ENCODE data around the gene SLAMF1.
"Not testable (repeated sequence)": the region's sequence is repeated elsewhere in the genome, so short reads cannot be mapped to it uniquely, and the experiment has no call there.

The SLAMF1 gene

DNA sequence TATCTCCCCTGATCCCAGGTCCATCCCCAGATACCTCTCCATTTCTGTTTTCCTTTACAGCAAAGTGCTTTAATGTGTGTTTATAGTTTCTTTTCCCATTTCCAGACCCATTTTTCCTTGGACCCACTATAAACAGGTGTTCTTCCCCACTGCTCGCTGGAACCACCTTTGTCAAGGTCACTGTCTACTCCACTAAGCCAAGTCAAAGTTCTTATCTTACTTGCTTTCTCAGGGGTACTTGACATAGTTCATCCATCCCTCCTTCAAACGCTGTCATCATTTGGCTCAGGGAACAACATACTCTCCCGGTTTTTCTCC is 8.3 kb downstream of the SLAMF1 start:
- DNase-seq = no peak

- DNase-seq = no peak
Measured at GRCh38 chr1:160637821-160638539, 8.9 kb downstream of the SLAMF1 start.

- DNase-seq = no peak
Measured at GRCh38 chr1:160637065-160637464, 9.8 kb downstream of the SLAMF1 start.

GRCh38 chr1:160636547-160636946 is 10.3 kb downstream of the SLAMF1 start:
- no peak for DNase-seq

- DNase-seq = no peak
Measured at GRCh38 chr1:160636076-160636475, 10.8 kb downstream of the SLAMF1 start.

- DNase-seq = no peak
Measured at GRCh38 chr1:160634543-160635491, 12.0 kb downstream of the SLAMF1 start.

- no peak for DNase-seq
Measured at GRCh38 chr1:160633330-160633903, 13.4 kb downstream of the SLAMF1 start.

DNA sequence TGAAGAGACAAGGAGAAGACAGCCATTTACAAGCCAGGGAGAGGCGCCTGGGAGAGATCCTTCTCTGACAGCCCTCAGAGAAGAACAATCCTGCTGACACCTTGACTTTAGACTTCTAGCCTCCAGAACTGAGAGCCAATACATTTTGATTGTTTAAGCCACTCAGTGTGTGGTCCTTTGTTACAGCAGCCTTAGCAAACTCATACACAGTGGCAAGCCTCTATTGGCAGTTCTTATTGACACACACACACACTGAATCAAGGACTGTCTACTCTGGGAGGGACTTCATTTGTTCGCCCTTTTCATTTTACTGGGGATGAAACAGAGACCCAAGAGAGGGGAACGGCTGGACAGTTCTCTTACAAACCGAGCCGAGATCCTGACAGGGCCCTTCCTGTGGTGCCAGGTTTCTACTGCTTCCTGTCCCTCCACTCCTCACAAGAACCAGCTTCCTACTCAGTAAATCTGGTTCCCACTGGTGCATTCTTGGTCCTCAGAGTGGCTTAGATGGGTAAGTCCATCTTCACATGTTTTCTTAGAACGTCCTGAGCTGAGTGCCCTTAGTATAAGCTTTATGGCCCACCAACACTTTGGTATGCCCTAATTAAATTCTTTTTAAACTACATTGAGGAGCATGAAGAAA is 14.7 kb downstream of the SLAMF1 start:
- no peak for DNase-seq

DNA sequence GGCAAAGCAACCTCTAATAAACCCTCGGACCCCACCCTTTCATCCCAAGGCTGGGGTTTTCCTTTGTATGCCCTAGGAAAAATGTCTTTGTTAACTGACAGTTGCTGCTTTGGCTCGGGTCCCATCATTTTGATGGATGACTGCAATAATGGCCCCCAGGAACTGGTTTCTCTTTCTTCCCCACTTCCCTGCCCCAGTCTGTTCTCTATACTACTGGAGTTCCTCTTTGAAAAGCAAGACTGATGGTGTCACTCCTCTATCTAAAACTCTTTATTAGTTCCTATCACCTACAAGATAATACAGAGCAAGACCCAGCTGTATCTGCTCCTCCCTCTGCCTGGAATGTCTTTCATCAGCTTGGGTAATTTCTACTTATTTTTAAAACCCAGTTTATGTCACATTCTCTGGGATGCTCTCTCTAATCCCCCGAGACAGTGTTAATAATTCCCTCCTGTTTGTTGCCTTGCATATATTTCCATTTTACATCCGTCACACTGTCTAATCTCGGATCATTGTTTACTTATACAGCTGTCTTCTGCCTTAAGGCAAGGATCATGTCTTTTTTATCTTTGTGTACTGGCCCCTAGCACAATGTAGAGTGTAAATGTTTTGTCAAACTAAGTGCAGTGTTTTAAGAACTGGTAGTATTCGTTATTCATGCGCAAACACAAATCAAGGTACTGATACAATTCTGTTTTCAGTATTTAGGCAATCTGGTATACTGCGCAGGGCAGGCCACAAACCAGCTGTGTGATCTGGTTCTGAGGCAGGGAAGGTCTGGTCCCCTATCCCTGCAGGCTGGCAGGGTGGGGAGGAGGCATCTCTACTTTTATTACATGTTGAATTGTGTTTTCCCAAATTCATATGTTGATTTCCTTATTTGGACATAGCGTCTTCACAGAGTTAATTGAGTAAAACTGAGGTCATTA is 16.1 kb downstream of the SLAMF1 start:
- DNase-seq = no peak

GRCh38 chr1:160629286-160630210 is 17.3 kb downstream of the SLAMF1 start:
- DNase-seq = no peak

DNA sequence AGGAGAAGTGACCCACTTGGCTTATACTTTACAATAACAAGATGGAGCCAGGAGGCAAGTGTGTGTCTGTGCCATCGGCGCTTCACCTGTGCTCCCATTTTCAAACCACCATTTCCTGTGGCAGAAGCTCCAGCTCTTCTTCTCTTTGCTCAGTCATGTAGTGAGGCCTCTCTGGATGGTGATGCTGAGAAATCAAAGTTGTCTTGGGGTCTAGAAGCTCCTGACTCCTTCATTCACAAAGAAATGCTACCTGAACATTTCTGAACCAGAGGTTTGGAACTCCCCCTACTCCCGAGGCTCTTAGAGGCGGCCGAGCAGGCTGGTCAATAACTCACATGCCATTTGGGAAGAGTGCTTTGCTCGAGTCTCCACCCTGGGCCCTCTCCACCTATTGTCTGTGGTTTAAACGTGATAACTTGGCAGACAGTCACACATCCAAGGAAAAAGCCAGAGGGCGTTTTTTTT is 18.0 kb downstream of the SLAMF1 start:
- DNase-seq = no peak

DNA sequence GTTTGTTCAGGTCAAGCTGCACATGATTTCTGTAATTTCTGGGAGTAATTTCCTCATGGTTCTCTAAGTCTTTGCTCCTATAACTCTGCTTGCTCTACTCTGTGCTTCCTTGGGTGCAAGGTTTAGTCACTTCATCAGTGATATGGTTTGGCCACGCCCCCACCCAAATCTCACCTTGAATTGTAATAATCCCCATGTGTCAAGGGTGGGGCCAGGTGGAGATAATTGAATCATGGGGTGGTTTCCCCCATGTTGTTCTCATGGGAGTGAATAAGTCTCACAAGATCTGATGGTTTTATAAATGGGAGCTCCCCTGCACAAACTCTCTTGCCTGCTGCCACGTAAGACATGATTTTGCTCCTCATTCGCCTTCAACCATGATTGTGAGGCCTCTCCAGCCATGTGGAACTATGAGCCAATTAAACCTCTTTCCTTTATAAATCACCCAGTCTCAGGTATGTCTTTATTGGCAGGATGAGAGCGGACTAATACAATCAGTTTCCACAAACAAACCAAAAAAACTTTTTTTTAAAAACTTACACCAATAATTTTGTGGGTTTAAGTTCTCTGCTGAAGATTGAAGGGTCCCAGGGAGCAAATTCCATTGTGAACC is 19.1 kb downstream of the SLAMF1 start:
- DNase-seq = not testable (repeated sequence)

- DNase-seq = no peak
Measured at GRCh38 chr1:160626509-160627342, 20.1 kb downstream of the SLAMF1 start.

GRCh38 chr1:160625725-160626498 is 20.9 kb downstream of the SLAMF1 start:
- no peak for DNase-seq

- DNase-seq = no peak
Measured at GRCh38 chr1:160625321-160625720, 21.5 kb downstream of the SLAMF1 start.

DNA sequence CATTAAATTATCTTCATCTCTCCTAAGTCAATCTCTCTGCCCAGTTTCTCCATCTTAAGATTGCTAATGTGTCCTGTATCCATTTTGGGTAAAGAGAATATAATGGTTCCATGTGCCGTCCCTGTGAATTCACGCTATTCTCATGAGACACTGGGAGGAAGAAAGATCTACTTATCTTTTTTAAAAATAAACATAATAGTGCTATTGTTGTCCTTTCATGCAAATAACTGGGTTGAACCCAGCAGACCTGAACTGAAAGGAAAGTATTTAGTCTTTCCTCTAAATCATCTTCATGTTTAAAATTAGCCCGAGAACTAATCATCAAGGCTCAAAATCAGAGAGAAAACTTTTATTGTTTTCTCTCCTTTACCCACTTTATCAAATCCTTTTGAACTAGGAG is 22.4 kb downstream of the SLAMF1 start:
- DNase-seq = no peak

DNA sequence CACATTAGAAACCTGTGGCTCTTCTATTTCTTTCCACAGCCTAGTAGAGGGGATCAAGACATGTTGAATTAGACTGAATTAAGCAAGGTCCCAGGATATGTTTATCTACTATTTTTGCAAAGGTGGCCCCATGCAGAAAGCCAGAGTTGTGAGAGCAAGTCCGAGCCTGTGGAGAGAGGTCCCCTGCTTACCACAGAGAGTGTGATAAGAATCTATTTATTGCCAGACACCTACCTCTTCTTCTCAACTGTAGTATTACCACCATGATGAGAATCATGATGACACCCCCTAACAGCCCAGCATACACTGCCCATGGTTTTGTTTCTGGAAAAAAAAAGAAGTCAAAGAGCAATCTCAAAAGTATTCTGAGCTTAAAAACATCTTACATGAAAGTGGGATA is 23.0 kb downstream of the SLAMF1 start:
- DNase-seq = no peak

DNA sequence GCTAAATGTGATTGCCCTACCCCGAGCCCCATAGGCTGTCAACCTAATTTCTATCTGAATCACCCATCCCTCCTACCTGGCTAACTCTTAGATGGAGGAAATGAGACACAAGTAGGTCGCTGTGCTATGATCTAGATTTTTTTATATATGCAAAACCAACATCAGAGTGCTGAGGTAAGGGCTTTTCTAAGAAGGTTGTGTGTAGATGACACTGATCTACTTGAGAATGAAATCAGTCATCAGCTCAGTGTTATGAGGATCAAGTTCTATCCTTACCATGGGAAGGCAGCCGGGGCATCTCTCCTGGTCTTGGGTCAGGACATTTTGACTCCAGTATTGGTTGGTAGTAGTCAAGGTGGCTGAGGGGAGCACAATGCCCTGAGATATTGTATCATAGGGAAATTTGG is 23.6 kb downstream of the SLAMF1 start:
- no peak for DNase-seq
